ENCODE data around the gene LCOR. TPM values are rescaled to one million over a fixed set of nuclear protein-coding genes. Genes with fewer than 3 reads are reported as not detected.

Gene LCOR
- total and polyA plus RNA-seq, 9 of the 15 experiments (the other 6 are each of a cell fraction or from before 2014, with no cell fraction given), result 3.6 to 25.2 (median 14.4) TPM

DNA sequence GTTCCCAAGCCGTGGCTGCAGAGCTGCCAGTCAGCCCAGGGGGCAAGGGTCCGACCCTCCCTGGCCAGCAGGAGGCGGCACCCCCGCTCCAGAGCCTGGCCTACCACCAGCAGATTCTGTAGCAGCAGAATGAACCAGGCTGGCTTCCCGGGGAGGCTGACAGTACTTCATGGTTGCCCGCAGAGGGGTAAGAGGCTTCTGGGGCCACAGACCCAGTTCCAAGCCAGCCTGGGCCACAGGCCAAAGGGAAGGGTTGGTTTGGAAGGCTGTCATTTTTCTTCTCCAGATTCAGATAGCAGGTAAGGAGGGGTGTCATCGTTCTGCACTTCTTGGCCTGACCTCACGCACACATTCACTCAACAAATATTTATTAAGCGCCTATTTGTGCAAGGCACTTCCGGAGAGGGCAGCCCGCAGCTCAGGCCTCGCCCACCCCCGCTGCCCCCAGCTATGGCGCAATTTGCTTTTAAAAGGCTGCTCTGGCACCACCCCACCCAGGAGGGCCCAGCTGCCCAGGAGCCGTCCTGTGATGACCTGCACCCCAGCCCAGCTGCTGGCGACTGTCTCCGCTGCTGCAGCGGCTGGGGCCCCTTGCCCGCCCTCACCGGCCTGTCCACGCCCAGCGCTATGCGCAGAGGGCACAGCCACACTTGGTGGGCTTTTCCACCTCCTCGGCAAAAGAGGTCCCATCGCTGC is 168.5 kb downstream of the LCOR start:
- Histone ChIP-seq H3K79me2 (ENCODE audit: control insufficient read depth, insufficient read depth, low read length) (no peaks in the 10 kb centered on the region), H3K4me3 (no peak overlapping the region), H3K9ac (ENCODE audit: insufficient read depth in 1 of 2, low read depth in 2 of 2, low read length in 2 of 2) (no peak overlapping the region), H3K4me1 (replicated peaks in 1 of 2; ENCODE audit: control insufficient read depth in 2 of 2, insufficient read depth in 2 of 2, low read length in 2 of 2) (peaks cover 2 to 3% of the 10 kb centered on the region in 2 experiments; a peak in 2 of 5 replicates), H4K20me1 (replicated peaks; ENCODE audit: control insufficient read depth, insufficient read depth, low read length) (no peaks in the 10 kb centered on the region), H3K9me1 (ENCODE audit: control insufficient read depth, insufficient read depth, low read length) (no peaks in the 10 kb centered on the region), H2AFZ (ENCODE audit: low read depth, low read length) (no peak overlapping the region), H3K27me3 (ENCODE audit: control insufficient read depth in 2 of 2, insufficient read depth in 2 of 2, low read length in 2 of 2) (no peaks in the 10 kb centered on the region), H3K9me3 (replicated peaks; ENCODE audit: control insufficient read depth, insufficient read depth, low read depth, low read length) (no peaks in the 10 kb centered on the region), H3K4me2 (ENCODE audit: insufficient read depth, low read length) (no peak overlapping the region), H3K36me3 (ENCODE audit: control insufficient read depth, insufficient read depth, low read length) (no peaks in the 10 kb centered on the region), H3K27ac (ENCODE audit: extremely low read depth, low read depth, low read length) (no peak overlapping the region)
- no TSS peak for BruUV-seq (replicated peaks)
- CTCF ChIA-PET (ENCODE audit: low intra/inter-chr PET ratio), result no interaction called here
- FAIRE-seq, result no peak
- peak; percentile 44; the same call in 1 of the 3 replicates for ATAC-seq
- POLR2A ChIA-PET, result interaction anchor here (0.7 kb wide), 1 partner anchor 10 kb away, joined by 3 read pairs; no protein-coding TSS in a partner anchor
- intact Hi-C loops (cut with micrococcal nuclease), result no loop called here
- in situ Hi-C loops (cut with MboI), result no loop called here
- DNase-seq (ENCODE audit: extremely low read depth in 1 of 4, low spot score in 3 of 4), result no peak
- no peak for TF ChIP-seq KLF13 (tag; IDR thresholded peaks at IDR 0.05; ENCODE audit: borderline replicate concordance, low read depth)
- TF ChIP-seq CTCF (IDR thresholded peaks at IDR 0.05 in 2 of 3, conservative IDR thresholded peaks at IDR 0.05 in 1 of 3; ENCODE audit: insufficient read depth in 2 of 3, low read depth in 1 of 3, low read length in 3 of 3), result peak in 1 of 3 experiments; percentile 10; a peak in 1 of 6 replicates
- WGBS (ENCODE audit: insufficient coverage, low coverage, missing lambda C conversion rate), result 45% methylated on average over 17 of the region's 25 CpGs
